MM.1S (cell line): ENCODE results near the gene NFATC2.

Experiments
- DNase-seq: peaks from one replicate; pipeline ENCODE4 v3.0.0-alpha.2; 2015
- H2AFZ ChIP-seq: fragments of 300-600 bp; sonication (generic); 2 replicates; pipeline ENCODE4 v1.6.0; 2016; ENCODE audit warnings: antibody characterized with exemption, low read length
- H3F3A ChIP-seq: fragments of 300-600 bp; sonication (generic); 2 replicates; pipeline ENCODE4 v1.6.1; 2016; ENCODE audit warnings: mild to moderate bottlenecking, antibody characterized with exemption, low read length, moderate library complexity, mixed read lengths; ENCODE audit not compliant: insufficient read depth
- H3K27ac ChIP-seq: fragments of 300-600 bp; sonication (generic); 2 replicates; pipeline ENCODE4 v1.5.1; 2016; ENCODE audit warnings: mild to moderate bottlenecking, low read length
- H3K27me3 ChIP-seq: fragments of 300-600 bp; sonication (generic); replicated peaks from 2 replicates; pipeline ENCODE4 v1.6.0; 2016; ENCODE audit warnings: low read length; ENCODE audit not compliant: insufficient read depth
- H3K36me3 ChIP-seq: fragments of 300-600 bp; sonication (generic); replicated peaks from 2 replicates; pipeline ENCODE4 v1.6.1; 2016; ENCODE audit warnings: mild to moderate bottlenecking, low read length, mixed read lengths; ENCODE audit not compliant: insufficient read depth
- H3K4me1 ChIP-seq: fragments of 300-600 bp; sonication (generic); 2 replicates; pipeline ENCODE4 v1.6.1; 2016; ENCODE audit warnings: low read length, mixed read lengths
- H3K4me2 ChIP-seq: fragments of 300-600 bp; sonication (generic); 2 replicates; pipeline ENCODE4 v1.6.0; 2016; ENCODE audit warnings: low read depth, low read length
- H3K4me3 ChIP-seq: fragments of 300-600 bp; sonication (generic); 2 replicates; pipeline ENCODE4 v1.5.1; 2016; ENCODE audit warnings: low read length, mixed read lengths
- H3K79me2 ChIP-seq: fragments of 300-600 bp; sonication (generic); 2 replicates; pipeline ENCODE4 v1.6.1; 2016; ENCODE audit warnings: mixed run types, low read length, mixed read lengths
- H3K9ac ChIP-seq: fragments of 300-600 bp; sonication (generic); 2 replicates; pipeline ENCODE4 v1.6.1; 2016; ENCODE audit warnings: low read length, mixed read lengths
- H3K9me2 ChIP-seq: fragments of 300-600 bp; sonication (generic); replicated peaks from 2 replicates; pipeline ENCODE4 v1.6.1; 2016; ENCODE audit warnings: mild to moderate bottlenecking, low read length, mixed read lengths; ENCODE audit not compliant: insufficient read depth
- H3K9me3 ChIP-seq: fragments of 300-600 bp; sonication (generic); replicated peaks from 2 replicates; pipeline ENCODE4 v1.6.1; 2016; ENCODE audit warnings: mild to moderate bottlenecking, low read length, mixed read lengths; ENCODE audit not compliant: insufficient read depth
- H4K20me1 ChIP-seq: fragments of 300-600 bp; sonication (generic); 2 replicates; pipeline ENCODE4 v1.6.1; 2016; ENCODE audit warnings: mild to moderate bottlenecking, low read length, moderate library complexity, mixed read lengths; ENCODE audit not compliant: insufficient read depth
- EZH2 ChIP-seq: fragments of 300-600 bp; sonication (generic); optimal IDR thresholded peaks from 2 replicates; pipeline ENCODE3; 2017; ENCODE audit warnings: low read depth, mild to moderate bottlenecking, antibody characterized with exemption, low read length, mixed read lengths
- EZH2phosphoT487 ChIP-seq: fragments of 300-600 bp; sonication (generic); IDR thresholded peaks from 2 replicates; pipeline ENCODE4 v1.6.1; 2018; ENCODE audit warnings: antibody characterized with exemption, low read length
- TF ChIP-seq, protein P1 (sequence below): fragments of 300-600 bp; sonication (generic); IDR thresholded peaks from 2 replicates; pipeline ENCODE4 v1.5.1; 2016; ENCODE audit warnings: antibody characterized with exemption, low read length, mixed read lengths

Gene NFATC2

DNA sequence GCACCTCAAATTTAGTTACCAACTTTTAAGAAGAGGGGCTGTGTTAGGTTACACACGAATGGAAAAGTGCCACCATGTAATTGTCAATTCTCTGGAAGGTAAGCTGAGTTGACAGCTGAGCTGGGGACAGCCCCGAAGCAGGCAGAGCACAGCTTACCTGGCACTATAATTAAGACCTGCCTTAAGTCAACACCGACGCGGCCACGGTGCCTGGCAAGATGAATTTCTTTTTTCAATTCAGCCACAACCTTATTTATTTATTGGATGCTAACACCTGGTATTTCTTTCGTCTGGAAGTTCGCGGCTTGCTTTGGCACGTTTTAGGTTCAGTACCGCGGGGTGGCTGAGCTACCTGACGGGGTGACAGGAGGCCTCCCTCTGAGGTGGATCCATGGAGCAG lies 40.6 kb upstream of the NFATC2 start:
- TF ChIP-seq EZH2 = no peak
- no peak for TF ChIP-seq EZH2phosphoT487
- TF ChIP-seq, protein P1, sequence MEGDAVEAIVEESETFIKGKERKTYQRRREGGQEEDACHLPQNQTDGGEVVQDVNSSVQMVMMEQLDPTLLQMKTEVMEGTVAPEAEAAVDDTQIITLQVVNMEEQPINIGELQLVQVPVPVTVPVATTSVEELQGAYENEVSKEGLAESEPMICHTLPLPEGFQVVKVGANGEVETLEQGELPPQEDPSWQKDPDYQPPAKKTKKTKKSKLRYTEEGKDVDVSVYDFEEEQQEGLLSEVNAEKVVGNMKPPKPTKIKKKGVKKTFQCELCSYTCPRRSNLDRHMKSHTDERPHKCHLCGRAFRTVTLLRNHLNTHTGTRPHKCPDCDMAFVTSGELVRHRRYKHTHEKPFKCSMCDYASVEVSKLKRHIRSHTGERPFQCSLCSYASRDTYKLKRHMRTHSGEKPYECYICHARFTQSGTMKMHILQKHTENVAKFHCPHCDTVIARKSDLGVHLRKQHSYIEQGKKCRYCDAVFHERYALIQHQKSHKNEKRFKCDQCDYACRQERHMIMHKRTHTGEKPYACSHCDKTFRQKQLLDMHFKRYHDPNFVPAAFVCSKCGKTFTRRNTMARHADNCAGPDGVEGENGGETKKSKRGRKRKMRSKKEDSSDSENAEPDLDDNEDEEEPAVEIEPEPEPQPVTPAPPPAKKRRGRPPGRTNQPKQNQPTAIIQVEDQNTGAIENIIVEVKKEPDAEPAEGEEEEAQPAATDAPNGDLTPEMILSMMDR = no peak
- H2AFZ ChIP-seq = no peak overlapping the region
- no peak overlapping the region for H3K4me3 ChIP-seq
- H3K9ac ChIP-seq = no peak overlapping the region
- no peaks in the 10 kb centered on the region for H3K4me1 ChIP-seq
- H3K9me2 ChIP-seq = no peaks in the 10 kb centered on the region
- H3K4me2 ChIP-seq = no peak overlapping the region
- H3K27ac ChIP-seq = no peak overlapping the region
- DNase-seq = no peak
- no peaks in the 10 kb centered on the region for H3K9me3 ChIP-seq
- H3F3A ChIP-seq = no peaks in the 10 kb centered on the region
- no peaks in the 10 kb centered on the region for H3K36me3 ChIP-seq
- no peaks in the 10 kb centered on the region for H3K79me2 ChIP-seq
- no peaks in the 10 kb centered on the region for H3K27me3 ChIP-seq
- H4K20me1 ChIP-seq = no peaks in the 10 kb centered on the region

DNA sequence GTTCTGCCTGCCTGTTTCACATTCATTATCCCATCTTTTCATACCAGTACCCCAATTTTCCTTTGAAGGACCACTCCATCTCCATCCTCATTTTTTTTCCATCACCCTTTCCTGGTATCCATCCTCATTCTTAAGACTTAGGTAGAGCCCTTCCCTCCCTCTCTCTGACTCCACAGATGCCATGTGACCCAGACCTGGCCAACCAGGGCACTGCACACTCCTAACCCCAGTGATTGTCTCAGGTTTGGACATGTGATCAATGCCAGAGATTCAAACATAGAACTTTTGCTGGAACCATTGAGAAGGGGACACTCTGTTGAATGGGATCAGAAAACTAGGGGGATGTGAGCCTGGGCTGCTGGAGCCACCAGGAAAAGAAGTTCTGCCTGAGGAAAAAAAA lies 39.1 kb upstream of the NFATC2 start:
- TF ChIP-seq EZH2phosphoT487 = no peak
- TF ChIP-seq EZH2 = no peak
- TF ChIP-seq, protein P1 = no peak

GRCh38 chr20:51579137-51579536 lies 36.6 kb upstream of the NFATC2 start:
- no peak for TF ChIP-seq EZH2phosphoT487
- TF ChIP-seq EZH2 = no peak
- TF ChIP-seq, protein P1 = no peak
- Histone ChIP-seq H3K79me2 (no peaks in the 10 kb centered on the region), H2AFZ (no peak overlapping the region), H3K4me1 (no peaks in the 10 kb centered on the region), H4K20me1 (no peaks in the 10 kb centered on the region), H3K27ac (no peak overlapping the region), H3F3A (no peaks in the 10 kb centered on the region), H3K4me2 (no peak overlapping the region), H3K36me3 (no peaks in the 10 kb centered on the region), H3K27me3 (no peaks in the 10 kb centered on the region), H3K9me3 (no peaks in the 10 kb centered on the region), H3K9ac (no peak overlapping the region), H3K9me2 (no peaks in the 10 kb centered on the region), H3K4me3 (no peak overlapping the region)
- no peak for DNase-seq

More for the DNA sequence above, 39.1 kb upstream of the NFATC2 start:
- Histone ChIP-seq H3K79me2 (no peaks in the 10 kb centered on the region), H3F3A (no peaks in the 10 kb centered on the region), H3K9me2 (no peaks in the 10 kb centered on the region), H3K4me2 (no peak overlapping the region), H3K4me3 (no peak overlapping the region), H4K20me1 (no peaks in the 10 kb centered on the region), H3K4me1 (no peaks in the 10 kb centered on the region), H3K27me3 (no peaks in the 10 kb centered on the region), H3K27ac (no peak overlapping the region), H3K9ac (no peak overlapping the region), H3K36me3 (no peaks in the 10 kb centered on the region), H3K9me3 (no peaks in the 10 kb centered on the region), H2AFZ (no peak overlapping the region)
- DNase-seq = no peak

DNA sequence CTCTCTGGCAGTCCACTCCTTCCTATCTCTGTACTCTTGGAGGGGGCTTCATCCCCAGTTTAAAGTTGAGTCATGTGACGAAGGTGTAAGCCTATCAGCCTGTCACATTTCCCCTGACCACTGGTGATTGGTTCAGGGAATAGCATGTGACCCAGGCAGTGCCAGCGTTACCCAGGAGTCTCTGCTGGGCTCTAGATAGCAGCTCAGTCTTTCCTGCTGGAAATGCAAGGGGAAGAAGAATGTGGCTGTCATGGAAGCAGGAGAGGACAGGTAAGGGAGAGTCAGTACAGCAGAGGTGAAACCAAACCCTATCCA lies 35.6 kb upstream of the NFATC2 start:
- Histone ChIP-seq H3F3A (no peaks in the 10 kb centered on the region), H3K36me3 (no peaks in the 10 kb centered on the region), H3K4me1 (no peaks in the 10 kb centered on the region), H3K27me3 (no peaks in the 10 kb centered on the region), H3K4me3 (no peak overlapping the region), H3K9ac (no peak overlapping the region), H3K9me3 (no peaks in the 10 kb centered on the region), H2AFZ (no peak overlapping the region), H3K9me2 (no peaks in the 10 kb centered on the region), H3K4me2 (no peak overlapping the region), H4K20me1 (no peaks in the 10 kb centered on the region), H3K27ac (no peak overlapping the region), H3K79me2 (no peaks in the 10 kb centered on the region)
- no peak for DNase-seq
- TF ChIP-seq EZH2 (no peak), EZH2phosphoT487 (no peak)
- TF ChIP-seq, protein P1 = no peak
